GM12865 (cell line): Measurements from ENCODE around the gene EVI5.

Experiments used
- DNase-seq: peaks from one replicate; pipeline ENCODE4 v3.0.0; 2010; ENCODE audit warnings: low read depth
- H3K4me3 ChIP-seq: 2 replicates; pipeline ENCODE4 v1.5.1; 2011; ENCODE audit warnings: mild to moderate bottlenecking, low read depth, low read length, control low read depth
- CTCF ChIP-seq: IDR thresholded peaks from 2 replicates; pipeline ENCODE4 v1.5.1; 2011; ENCODE audit warnings: low read length, control low read depth, low read depth, inconsistent platforms; ENCODE audit not compliant: insufficient read depth; ENCODE audit errors: missing control alignments

Gene EVI5

GRCh38 chr1:92795166-92795565 lies 10.3 kb upstream of the EVI5 start:
- no peak for DNase-seq
- H3K4me3 ChIP-seq = no peak overlapping the region
- no peak for TF ChIP-seq CTCF

GRCh38 chr1:92792340-92792782 lies 7.5 kb upstream of the EVI5 start:
- H3K4me3 ChIP-seq = no peak overlapping the region
- no peak for DNase-seq
- TF ChIP-seq CTCF = no peak

- no peak for DNase-seq
Observed at GRCh38 chr1:92791487-92792066, 6.7 kb upstream of the EVI5 start.

GRCh38 chr1:92790867-92791266 lies 6.0 kb upstream of the EVI5 start:
- no peak overlapping the region for H3K4me3 ChIP-seq
- TF ChIP-seq CTCF = no peak
- no peak for DNase-seq

More at GRCh38 chr1:92791487-92792066, 6.7 kb upstream of the EVI5 start:
- no peak overlapping the region for H3K4me3 ChIP-seq
- no peak for TF ChIP-seq CTCF

- no peak for DNase-seq
- TF ChIP-seq CTCF = no peak
- H3K4me3 ChIP-seq = no peak overlapping the region
Observed at GRCh38 chr1:92790081-92790480, 5.2 kb upstream of the EVI5 start.

- TF ChIP-seq CTCF = no peak
- no peak overlapping the region for H3K4me3 ChIP-seq
- DNase-seq = no peak
Observed at GRCh38 chr1:92786111-92786901, 1.4 kb upstream of the EVI5 start.
